Measurements from ENCODE around the gene AHCYL1. TPM values are rescaled to one million over a fixed set of nuclear protein-coding genes. Genes with fewer than 3 reads are reported as not detected.

AHCYL1 gene
- polyA plus RNA-seq, 1 donor (not counting 4 experiments of a cell fraction or from before 2014, with no cell fraction given) = 64.8 TPM

- Histone ChIP-seq H3K4me2 (ENCODE audit: control insufficient read depth, extremely low read depth, insufficient read depth, low read depth, low read length) (peak overlapping the region; percentile 34), H3K4me1 (ENCODE audit: control insufficient read depth, extremely low read depth, insufficient read depth, low read length) (peaks cover 16% of the 10 kb centered on the region), H3K27ac (ENCODE audit: control insufficient read depth, insufficient read depth, low read length) (no peak overlapping the region), H3K27me3 (ENCODE audit: control insufficient read depth, extremely low read depth, insufficient read depth, low read length) (no peaks in the 10 kb centered on the region), H3K9me1 (ENCODE audit: control insufficient read depth, extremely low read depth, insufficient read depth, low read length) (no peaks in the 10 kb centered on the region), H3K9ac (ENCODE audit: control insufficient read depth, extremely low read depth, insufficient read depth, low read length) (no peak overlapping the region), H4K20me1 (ENCODE audit: control insufficient read depth, extremely low read depth, insufficient read depth, low read length) (no peaks in the 10 kb centered on the region), H3K9me3 (ENCODE audit: control insufficient read depth, low read depth, low read length) (no peaks in the 10 kb centered on the region), H3K79me2 (ENCODE audit: control insufficient read depth, insufficient read depth, low read length) (no peaks in the 10 kb centered on the region), H3K4me3 (ENCODE audit: control insufficient read depth in 2 of 3, extremely low read depth in 1 of 3, insufficient read depth in 2 of 3, low read depth in 1 of 3, low read length in 3 of 3) (no peak overlapping the region), H2AFZ (ENCODE audit: control insufficient read depth, low read length) (no peak overlapping the region), H3K36me3 (ENCODE audit: control insufficient read depth in 2 of 2, extremely low read depth in 1 of 2, insufficient read depth in 2 of 2, low read length in 2 of 2) (no peaks in the 10 kb centered on the region)
- TF ChIP-seq CTCF (optimal IDR thresholded peaks at IDR 0.05 in 1 of 3, IDR thresholded peaks at IDR 0.05 in 1 of 3, conservative IDR thresholded peaks at IDR 0.05 in 1 of 3; ENCODE audit: extremely low read depth in 1 of 3, insufficient read depth in 2 of 3, low read length in 3 of 3) (no peak), EZH2 (IDR thresholded peaks at IDR 0.05; ENCODE audit: low read length) (no peak)
- FAIRE-seq (peak; percentile 17), DNase-seq (ENCODE audit: low read depth, low spot score) (no peak)
- dilution Hi-C loops (cut with MboI; ENCODE audit: extremely low pct_ligation_motif_present, low sequenced_read_pairs) = no loop called here
Observed at GRCh38 chr1:109975718-109976117, 8.8 kb upstream of the AHCYL1 start.

GRCh38 chr1:109976762-109977161 lies 7.8 kb upstream of the AHCYL1 start:
- dilution Hi-C loops (cut with MboI; ENCODE audit: extremely low pct_ligation_motif_present, low sequenced_read_pairs) = no loop called here

More at GRCh38 chr1:109976762-109977161, 7.8 kb upstream of the AHCYL1 start:
- Histone ChIP-seq H3K27me3 (ENCODE audit: control insufficient read depth, extremely low read depth, insufficient read depth, low read length) (no peaks in the 10 kb centered on the region), H3K9me1 (ENCODE audit: control insufficient read depth, extremely low read depth, insufficient read depth, low read length) (no peaks in the 10 kb centered on the region), H4K20me1 (ENCODE audit: control insufficient read depth, extremely low read depth, insufficient read depth, low read length) (no peaks in the 10 kb centered on the region), H3K27ac (ENCODE audit: control insufficient read depth, insufficient read depth, low read length) (no peak overlapping the region), H3K9ac (ENCODE audit: control insufficient read depth, extremely low read depth, insufficient read depth, low read length) (no peak overlapping the region), H3K79me2 (ENCODE audit: control insufficient read depth, insufficient read depth, low read length) (no peaks in the 10 kb centered on the region), H3K9me3 (ENCODE audit: control insufficient read depth, low read depth, low read length) (no peaks in the 10 kb centered on the region), H3K4me1 (ENCODE audit: control insufficient read depth, extremely low read depth, insufficient read depth, low read length) (peaks cover 16% of the 10 kb centered on the region), H3K4me2 (ENCODE audit: control insufficient read depth, extremely low read depth, insufficient read depth, low read depth, low read length) (no peak overlapping the region), H2AFZ (ENCODE audit: control insufficient read depth, low read length) (no peak overlapping the region), H3K4me3 (ENCODE audit: control insufficient read depth in 2 of 3, extremely low read depth in 1 of 3, insufficient read depth in 2 of 3, low read depth in 1 of 3, low read length in 3 of 3) (no peak overlapping the region), H3K36me3 (ENCODE audit: control insufficient read depth in 2 of 2, extremely low read depth in 1 of 2, insufficient read depth in 2 of 2, low read length in 2 of 2) (no peaks in the 10 kb centered on the region)
- no peak for TF ChIP-seq EZH2 (IDR thresholded peaks at IDR 0.05; ENCODE audit: low read length)
- TF ChIP-seq CTCF (optimal IDR thresholded peaks at IDR 0.05 in 1 of 3, IDR thresholded peaks at IDR 0.05 in 1 of 3, conservative IDR thresholded peaks at IDR 0.05 in 1 of 3; ENCODE audit: extremely low read depth in 1 of 3, insufficient read depth in 2 of 3, low read length in 3 of 3) = no peak
- FAIRE-seq (no peak), DNase-seq (ENCODE audit: low read depth, low spot score) (no peak)
